ENCODE measurements around the gene NPAS4. TPM values are rescaled to one million over a fixed set of nuclear protein-coding genes. Genes with fewer than 3 reads are reported as not detected.
"Not testable (repeated sequence)": the region's sequence is repeated elsewhere in the genome, so short reads cannot be mapped to it uniquely, and the experiment has no call there.

The NPAS4 gene
- total RNA-seq (2014; rRNA removed; shearing (Covaris generic)) = not detected in 2 replicates

DNA sequence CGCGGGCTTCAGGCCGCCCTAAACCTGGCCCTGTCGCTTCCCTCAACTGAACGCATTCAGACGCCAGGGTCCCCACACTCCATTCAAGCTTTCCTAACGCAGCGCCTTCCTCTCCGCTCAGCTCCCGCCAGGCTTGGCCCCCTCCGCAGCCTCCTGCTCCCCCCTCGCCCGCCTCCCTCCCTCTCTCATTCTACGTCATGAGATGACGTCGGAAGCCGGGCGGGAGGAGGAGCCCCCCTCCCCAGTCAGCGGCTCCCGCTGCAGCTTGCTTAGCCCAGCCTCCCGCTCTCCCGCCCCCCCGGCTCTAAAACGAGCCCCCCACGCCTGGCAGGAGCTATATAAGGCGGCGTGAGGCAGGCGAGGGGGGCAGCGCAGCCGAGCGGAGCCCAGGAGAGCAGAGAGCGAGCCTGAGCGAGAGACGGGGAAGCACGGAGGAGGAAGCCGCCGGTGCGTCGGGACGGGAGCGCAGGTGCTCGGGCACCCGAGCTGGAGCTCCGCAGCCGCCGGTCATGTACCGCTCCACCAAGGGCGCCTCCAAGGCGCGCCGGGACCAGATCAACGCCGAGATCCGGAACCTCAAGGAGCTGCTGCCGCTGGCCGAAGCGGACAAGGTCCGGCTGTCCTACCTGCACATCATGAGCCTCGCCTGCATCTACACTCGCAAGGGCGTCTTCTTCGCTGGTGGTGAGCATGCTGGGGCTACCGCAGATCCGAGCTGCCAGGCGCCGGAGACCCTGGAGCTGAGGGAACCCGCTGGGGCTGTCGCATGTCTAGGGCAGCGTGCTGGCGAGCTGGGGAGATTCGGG, at the start of gene NPAS4:
NPAS4 (plus strand) TSS at position 365 of the 806 bp plus-strand sequence; CDS start at position 510, 145 bp downstream.
- Histone ChIP-seq H3K4me1 (no peaks in the 10 kb centered on the region), H3K9me3 (replicated peaks) (no peaks in the 10 kb centered on the region; the same call in 1 of the 2 replicates), H3K36me3 (no peaks in the 10 kb centered on the region), H3K27ac (no peak within 1 kb of the TSS), H3K4me3 (no peak within 1 kb of the TSS), H3K27me3 (no peaks in the 10 kb centered on the region; the same call in 1 of the 2 replicates)
- no peak for DNase-seq

DNA sequence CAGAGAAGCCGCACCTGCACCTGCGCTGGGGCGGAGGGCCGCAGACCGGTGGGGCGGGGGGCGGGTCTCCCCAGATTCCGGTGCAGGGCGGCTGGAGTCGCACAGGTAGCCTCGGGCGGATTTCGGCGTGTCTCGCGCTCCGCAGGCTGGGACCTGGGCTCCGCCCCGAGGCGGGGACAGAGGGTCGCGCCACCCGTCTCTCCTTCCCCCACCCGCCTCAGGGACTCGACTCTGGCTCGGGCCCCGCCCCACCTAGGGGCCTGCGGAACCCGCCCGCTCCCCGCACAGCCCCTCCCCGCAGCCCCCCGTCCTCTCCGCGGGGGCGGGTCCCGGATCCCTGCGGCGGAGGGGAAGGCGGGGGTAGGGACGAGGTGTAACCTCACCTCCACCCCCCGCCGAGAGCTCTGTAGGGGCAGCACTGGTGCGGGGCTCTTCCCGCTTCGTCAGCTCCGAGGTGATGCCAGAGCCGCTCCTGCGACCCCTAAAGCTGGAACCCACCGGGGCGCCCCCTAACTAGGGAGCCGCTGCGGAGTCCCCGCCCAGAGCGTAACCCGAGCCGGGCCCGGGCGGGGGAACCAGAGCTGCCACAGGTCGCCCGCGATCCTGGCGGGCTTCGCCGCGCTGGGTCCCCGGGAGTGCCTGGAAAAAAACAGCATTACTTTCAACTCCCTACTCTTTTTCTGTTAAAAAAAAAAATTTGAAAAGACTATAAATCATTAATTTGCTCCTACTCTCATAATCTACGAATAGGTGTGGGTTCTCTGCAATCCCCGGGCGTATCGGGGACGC, 49.0 kb upstream of the NPAS4 start, which contains the start of gene SLC29A2:
SLC29A2 (minus strand) TSS at position 134 of the 789 bp plus-strand sequence. CDS start 169 bp downstream, outside the sequence.
- no peaks in the 10 kb centered on the region for H3K27me3 ChIP-seq
- no peaks in the 10 kb centered on the region for H3K36me3 ChIP-seq
- H3K4me1 ChIP-seq = peaks cover 15% of the 10 kb centered on the region
- H3K9me3 ChIP-seq (replicated peaks) = no peaks in the 10 kb centered on the region
- DNase-seq = peak; percentile 69
- peak within 1 kb of the TSS; percentile 6; the same call in 1 of the 2 replicates for H3K27ac ChIP-seq
- H3K4me3 ChIP-seq = peak within 1 kb of the TSS; percentile 60

- no peaks in the 10 kb centered on the region for H3K9me3 ChIP-seq (replicated peaks)
- DNase-seq = no peak
- H3K27ac ChIP-seq = no peak overlapping the region
- no peaks in the 10 kb centered on the region for H3K27me3 ChIP-seq
- peaks cover 15% of the 10 kb centered on the region for H3K4me1 ChIP-seq
- H3K4me3 ChIP-seq = no peak overlapping the region
- H3K36me3 ChIP-seq = no peaks in the 10 kb centered on the region
Observed at GRCh38 chr11:66373265-66373664, 47.6 kb upstream of the NPAS4 start.

GRCh38 chr11:66373690-66374287, 47.0 kb upstream of the NPAS4 start:
- not testable (repeated sequence) for H3K9me3 ChIP-seq (replicated peaks); H3K4me3 ChIP-seq; H3K27ac ChIP-seq; DNase-seq; H3K36me3 ChIP-seq; H3K27me3 ChIP-seq
- peaks cover 15% of the 10 kb centered on the region for H3K4me1 ChIP-seq

DNA sequence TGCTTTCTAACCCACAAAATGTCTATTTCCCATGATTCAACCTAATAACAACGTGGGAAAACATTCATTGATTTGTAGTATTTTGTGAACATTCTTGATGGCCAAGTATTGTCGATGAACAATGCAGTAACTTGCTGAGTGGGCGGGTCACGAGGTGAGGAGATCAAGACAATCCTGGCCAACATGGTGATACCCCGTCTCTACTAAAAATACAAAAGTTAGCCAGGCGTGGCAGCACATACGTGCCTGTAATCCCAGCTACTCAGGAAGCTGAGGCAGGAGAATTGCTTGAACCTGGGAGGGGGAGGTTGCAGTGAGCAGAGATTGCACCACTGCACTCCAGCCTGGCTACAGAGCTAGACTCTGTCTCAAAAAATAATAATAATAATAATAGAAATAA, 40.6 kb upstream of the NPAS4 start:
- H3K9me3 ChIP-seq (replicated peaks); H3K27me3 ChIP-seq; DNase-seq; H3K27ac ChIP-seq; H3K4me1 ChIP-seq; H3K4me3 ChIP-seq; H3K36me3 ChIP-seq: not testable (repeated sequence)

GRCh38 chr11:66384316-66384715, 36.5 kb upstream of the NPAS4 start:
- H3K36me3 ChIP-seq = not testable (repeated sequence)

GRCh38 chr11:66386171-66387069, 34.4 kb upstream of the NPAS4 start:
- Histone ChIP-seq H3K27ac (no peak overlapping the region), H3K27me3 (peaks cover 3% of the 10 kb centered on the region; the same call in 1 of the 2 replicates), H3K4me3 (peak overlapping the region; percentile 17; the same call in 1 of the 2 replicates), H3K4me1 (no peaks in the 10 kb centered on the region), H3K9me3 (replicated peaks) (no peaks in the 10 kb centered on the region), H3K36me3 (no peaks in the 10 kb centered on the region)
- DNase-seq = peak; percentile 75 to 89

More at GRCh38 chr11:66384316-66384715, 36.5 kb upstream of the NPAS4 start:
- not testable (repeated sequence) for H3K27me3 ChIP-seq; H3K4me3 ChIP-seq; H3K4me1 ChIP-seq; DNase-seq; H3K27ac ChIP-seq; H3K9me3 ChIP-seq (replicated peaks)

DNA sequence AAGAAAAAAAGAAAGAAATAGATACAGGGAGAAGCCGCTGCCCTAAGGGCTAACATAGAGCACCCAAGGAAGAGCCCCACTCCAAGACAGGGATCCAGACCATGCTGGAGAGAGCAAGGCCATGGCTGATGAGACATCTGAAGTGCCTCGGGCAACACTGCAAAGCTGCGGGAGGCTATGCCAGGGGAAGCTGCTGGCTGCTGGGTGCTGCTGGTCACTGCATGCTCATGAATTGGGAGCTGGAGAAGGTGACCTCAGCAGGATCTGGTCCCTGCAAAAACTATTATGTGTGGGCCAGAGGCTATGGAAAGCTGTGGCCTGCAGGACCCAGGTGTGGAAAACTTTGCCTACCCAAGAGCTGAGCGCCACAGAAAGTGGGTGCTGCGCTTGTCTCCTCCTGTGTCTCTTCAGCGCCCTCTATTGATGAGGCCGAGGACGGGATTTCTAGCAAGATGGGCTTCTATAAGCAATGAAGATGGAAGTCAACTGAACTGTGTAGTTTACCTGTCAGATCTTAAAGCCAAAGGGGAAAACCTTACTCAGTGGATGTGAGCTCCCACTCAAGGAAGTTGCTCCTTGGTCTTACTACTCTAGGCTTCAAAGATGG, 32.0 kb upstream of the NPAS4 start:
- Histone ChIP-seq H3K36me3 (no peaks in the 10 kb centered on the region), H3K27ac (no peak overlapping the region)
- DNase-seq = peak; percentile 77 to 83

GRCh38 chr11:66391322-66391721, 29.5 kb upstream of the NPAS4 start:
- Histone ChIP-seq H3K4me3 (no peak overlapping the region), H3K9me3 (replicated peaks) (no peaks in the 10 kb centered on the region), H3K4me1 (no peaks in the 10 kb centered on the region), H3K27ac (no peak overlapping the region), H3K36me3 (no peaks in the 10 kb centered on the region), H3K27me3 (peaks cover 3% of the 10 kb centered on the region; the same call in 1 of the 2 replicates)
- no peak for DNase-seq

More for the DNA sequence above, 32.0 kb upstream of the NPAS4 start:
- Histone ChIP-seq H3K27me3 (peaks cover 3% of the 10 kb centered on the region; the same call in 1 of the 2 replicates), H3K4me1 (no peaks in the 10 kb centered on the region), H3K9me3 (replicated peaks) (no peaks in the 10 kb centered on the region), H3K4me3 (no peak overlapping the region)

GRCh38 chr11:66393954-66394353, 26.9 kb upstream of the NPAS4 start:
- Histone ChIP-seq H3K9me3 (replicated peaks) (no peaks in the 10 kb centered on the region), H3K4me1 (no peaks in the 10 kb centered on the region), H3K27me3 (peaks cover 3% of the 10 kb centered on the region; the same call in 1 of the 2 replicates), H3K36me3 (no peaks in the 10 kb centered on the region), H3K27ac (no peak overlapping the region), H3K4me3 (no peak overlapping the region)
- no peak for DNase-seq

GRCh38 chr11:66407651-66408050, 13.2 kb upstream of the NPAS4 start:
- Histone ChIP-seq H3K27ac (no peak overlapping the region), H3K4me3 (no peak overlapping the region), H3K9me3 (replicated peaks) (no peaks in the 10 kb centered on the region), H3K4me1 (no peaks in the 10 kb centered on the region), H3K27me3 (peaks cover 12% of the 10 kb centered on the region; the same call in 1 of the 2 replicates), H3K36me3 (no peaks in the 10 kb centered on the region)
- no peak for DNase-seq

DNA sequence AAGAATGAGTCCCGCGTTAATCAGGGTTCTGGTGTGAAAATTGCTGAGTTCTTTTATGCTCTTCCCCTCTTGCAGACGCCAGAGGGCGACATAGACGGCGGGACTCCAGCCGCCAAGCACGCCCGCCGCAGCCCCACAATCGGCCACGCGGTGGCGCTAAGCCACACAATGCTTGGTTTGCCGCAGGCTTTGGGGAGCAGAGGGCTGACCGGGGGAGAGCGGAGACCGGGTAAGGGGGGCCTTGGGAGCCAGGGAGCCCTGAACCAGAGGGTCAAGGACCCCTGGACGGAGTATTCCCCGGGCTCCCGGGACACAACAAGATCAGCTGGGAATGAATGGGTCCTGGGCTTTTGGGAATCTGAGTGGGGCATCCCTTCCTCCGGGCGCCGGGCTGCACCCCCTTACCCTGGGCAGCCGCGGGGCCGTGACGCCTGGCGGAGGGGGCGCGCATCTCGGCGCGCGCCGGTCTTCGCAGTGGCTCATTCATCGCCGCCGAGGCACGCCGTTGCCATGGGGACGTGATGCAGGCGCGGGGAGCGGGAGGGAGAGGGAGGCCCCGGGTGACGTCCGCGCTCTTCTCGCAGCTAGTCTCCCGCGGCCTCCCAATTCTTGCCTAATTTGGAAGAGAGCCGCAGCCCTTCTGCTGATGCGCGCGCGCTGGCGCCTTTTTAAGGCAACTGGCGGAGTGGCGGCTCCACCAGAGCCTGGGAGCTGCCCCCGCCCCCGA, 12.2 kb upstream of the NPAS4 start:
- H3K4me1 ChIP-seq = no peaks in the 10 kb centered on the region
- no peak overlapping the region for H3K27ac ChIP-seq
- no peaks in the 10 kb centered on the region for H3K36me3 ChIP-seq
- peaks cover 12% of the 10 kb centered on the region; the same call in 1 of the 2 replicates for H3K27me3 ChIP-seq
- no peaks in the 10 kb centered on the region for H3K9me3 ChIP-seq (replicated peaks)
- H3K4me3 ChIP-seq = peak overlapping the region; percentile 50
- DNase-seq = peak; percentile 84 to 89

DNA sequence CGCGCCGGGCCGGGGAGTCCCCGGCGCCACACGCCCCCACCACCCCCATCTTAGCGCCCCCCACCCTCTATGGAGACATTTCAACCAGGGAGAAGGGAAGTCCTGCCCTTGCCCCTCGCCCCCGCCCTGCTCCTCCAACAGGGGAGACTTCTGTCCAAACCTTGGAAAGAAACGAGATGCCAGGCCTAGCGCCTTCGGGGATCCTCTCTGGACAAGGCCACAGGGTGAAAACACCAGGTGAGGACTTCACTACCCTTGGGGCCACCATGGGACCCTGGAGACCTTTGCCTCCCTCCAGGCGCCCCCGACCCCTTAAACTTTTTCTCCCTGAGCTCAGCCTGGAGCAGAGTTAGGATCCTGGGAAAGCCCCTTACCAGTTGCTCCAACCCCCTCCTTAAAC, 11.6 kb upstream of the NPAS4 start:
- Histone ChIP-seq H3K9me3 (replicated peaks) (no peaks in the 10 kb centered on the region), H3K4me1 (no peaks in the 10 kb centered on the region), H3K36me3 (no peaks in the 10 kb centered on the region), H3K27ac (no peak overlapping the region), H3K27me3 (peaks cover 12% of the 10 kb centered on the region; the same call in 1 of the 2 replicates), H3K4me3 (no peak overlapping the region; the same call in 1 of the 2 replicates)
- DNase-seq = no peak

Measured in SJCRH30 (cell line).